G401 (cell line): Measurements from ENCODE around the gene APOL6. TPM values are rescaled to one million over a fixed set of nuclear protein-coding genes. Genes with fewer than 3 reads are reported as not detected.

Experiments
- DNase-seq: peaks from one replicate; pipeline ENCODE4 v3.0.0-alpha.2; 2015; ENCODE audit warnings: low spot score
- in situ Hi-C: cut with HindIII; loops from 2 replicates; pipeline ENCODE4 v1.10.0; 2016; ENCODE audit warnings: low sequenced_read_pairs, mixed read lengths
- total RNA-seq: library from RNA; depleted of rRNA; stranded (reverse); fragments of >200 nt; shearing (Covaris generic); gene quantifications from 2 replicates; pipeline ENCODE4 v1.2.3, GENCODE V29; 2014

The APOL6 gene
- total RNA-seq, 1 experiment from 2014 or later: 0.03 TPM

DNA sequence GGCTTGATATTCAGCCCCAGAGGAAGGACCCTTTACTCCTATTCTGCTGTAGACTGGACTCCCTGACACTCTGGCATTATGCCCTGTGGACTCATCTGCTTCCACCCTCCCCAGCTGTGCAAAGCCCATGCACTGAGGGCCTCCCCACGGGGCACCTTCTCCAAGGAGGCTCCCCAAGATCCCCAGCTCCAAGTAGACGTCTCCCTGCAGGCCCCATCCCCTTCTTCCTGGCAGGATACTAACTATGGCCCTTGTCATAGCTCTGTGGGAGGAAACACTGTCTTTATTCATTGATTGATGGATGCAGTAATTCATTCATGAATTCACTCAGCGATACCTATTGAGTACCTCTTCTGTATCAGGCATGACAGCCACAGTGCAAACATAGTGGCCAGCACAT is 15.3 kb upstream of the APOL6 start:
- no peak for DNase-seq
- in situ Hi-C loops: no loop called here

DNA sequence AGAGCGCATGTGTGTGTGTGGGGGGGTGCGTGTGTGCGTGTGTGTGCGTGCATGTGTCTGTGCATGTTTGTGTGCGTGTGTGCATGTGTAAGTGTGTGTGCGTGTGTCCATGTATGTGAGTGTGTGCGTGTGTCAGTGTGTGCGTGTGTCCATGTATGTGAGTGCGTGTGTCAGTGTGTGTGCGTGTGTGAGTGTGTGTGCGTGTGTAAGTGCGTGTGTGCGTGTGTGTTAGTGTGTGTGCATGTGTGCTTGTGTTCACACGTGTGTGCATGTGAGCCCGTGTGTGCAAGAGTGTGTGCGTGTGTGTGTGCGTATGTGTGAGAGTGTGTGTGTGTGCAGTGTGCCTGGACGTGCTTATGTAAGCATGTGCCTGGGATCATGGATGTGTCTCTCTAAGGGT is 14.7 kb upstream of the APOL6 start:
- DNase-seq: no peak
- in situ Hi-C loops: no loop called here

DNA sequence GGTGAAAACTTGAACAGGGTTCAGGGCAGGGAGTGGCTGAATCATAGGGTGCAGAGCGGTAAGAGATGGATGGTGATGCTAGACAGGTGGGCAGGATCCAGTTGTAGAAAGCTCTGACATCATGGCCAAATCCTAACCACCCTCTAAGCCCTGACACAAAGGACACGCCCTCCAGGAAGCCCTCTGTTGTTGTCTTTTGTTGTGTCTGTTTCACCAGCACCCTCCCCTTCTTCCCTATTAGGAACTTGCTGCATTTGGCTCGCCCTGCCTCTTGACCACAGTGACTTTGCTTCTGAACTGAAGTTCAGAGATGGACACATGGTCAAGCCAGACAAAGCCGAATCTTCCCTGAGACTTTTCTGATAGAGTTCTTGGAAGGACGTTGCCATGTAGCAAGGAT is 14.2 kb upstream of the APOL6 start:
- in situ Hi-C loops: no loop called here
- DNase-seq: no peak

DNA sequence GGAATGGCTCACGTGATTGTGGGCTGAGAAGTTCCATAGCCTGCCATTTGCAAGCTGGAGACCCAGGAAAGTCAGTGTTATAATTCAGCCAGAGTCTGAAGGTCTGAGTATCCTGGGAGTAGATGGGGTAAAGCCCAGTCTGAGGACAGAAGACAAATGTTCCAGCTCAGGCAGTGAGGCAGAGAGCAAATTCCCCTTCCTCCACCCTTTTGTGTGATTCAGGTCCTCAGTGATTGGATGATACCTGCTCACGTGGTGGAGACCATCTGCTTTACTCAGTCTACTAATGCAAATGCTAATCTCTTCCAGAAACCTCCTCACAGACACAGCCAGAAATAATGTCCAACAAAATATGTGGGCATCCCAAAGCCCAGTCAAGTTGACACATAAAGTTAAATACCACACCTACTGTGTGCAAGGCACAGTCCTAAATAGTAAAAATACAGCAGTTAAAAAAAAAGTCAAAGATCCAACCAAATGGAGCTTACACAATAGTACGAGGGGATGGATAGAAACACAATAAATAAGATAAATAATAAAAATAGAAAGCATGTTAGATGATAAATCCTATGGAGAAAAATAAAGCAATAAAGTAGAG is 13.2 kb upstream of the APOL6 start:
- in situ Hi-C loops: no loop called here
- no peak for DNase-seq

DNA sequence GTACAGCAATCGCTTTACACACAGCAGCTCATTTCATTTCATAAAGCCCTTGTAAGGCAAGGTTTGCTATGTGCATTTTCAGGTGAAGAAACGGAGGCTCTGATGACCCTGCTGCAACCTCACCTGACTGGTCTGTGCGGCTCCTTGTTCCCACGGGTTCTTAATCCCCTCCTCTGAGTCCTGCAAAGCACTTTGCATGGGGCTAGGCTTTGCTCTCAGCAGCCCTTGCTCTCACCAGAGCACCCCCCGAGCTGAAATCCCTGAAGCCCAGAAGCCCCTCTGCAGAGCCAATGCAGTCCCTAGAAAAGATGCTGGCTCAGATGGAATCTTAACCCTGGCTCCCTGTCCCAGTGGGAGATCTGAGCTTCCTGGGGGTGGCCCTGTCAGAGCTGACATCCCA is 11.0 kb upstream of the APOL6 start:
- in situ Hi-C loops: no loop called here
- no peak for DNase-seq

DNA sequence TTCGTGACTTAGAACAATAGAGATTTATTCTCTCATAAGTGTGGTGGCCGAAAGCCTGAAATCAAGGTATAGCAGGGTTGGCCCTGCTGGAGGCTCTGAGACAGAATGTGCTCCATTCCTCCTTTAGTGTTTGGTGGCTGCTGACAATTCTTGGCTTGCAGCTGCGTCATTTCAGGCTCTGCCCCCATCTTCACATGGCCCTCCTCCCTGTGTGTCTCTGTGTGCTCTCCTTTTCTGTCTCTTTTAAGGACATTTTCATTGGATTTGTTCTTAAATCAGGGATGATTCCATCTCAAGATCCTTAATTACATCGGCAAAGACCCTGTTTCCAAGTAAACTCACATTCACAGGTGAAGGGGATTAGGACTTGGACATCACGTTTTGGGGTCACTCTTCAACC is 10.2 kb upstream of the APOL6 start:
- DNase-seq: no peak

DNA sequence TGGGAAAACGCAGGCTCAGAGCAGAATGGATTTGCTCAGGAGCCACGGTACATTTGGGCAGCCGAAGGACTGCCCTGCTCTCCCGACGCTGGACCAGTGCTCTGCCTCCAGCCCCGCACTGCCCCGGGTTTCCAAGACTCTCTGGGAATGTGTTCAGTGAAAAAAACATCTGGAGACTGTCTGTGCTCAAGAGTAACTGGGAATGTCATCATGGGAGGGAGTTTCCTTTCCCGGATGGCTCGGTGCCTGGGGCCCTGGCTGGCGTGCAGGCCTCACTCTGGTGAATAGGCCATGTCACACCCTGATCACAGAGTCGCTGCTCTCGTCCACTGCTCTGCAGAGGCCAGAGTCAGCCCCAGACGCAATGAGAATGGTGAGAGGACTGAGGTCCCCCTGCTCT is 9.8 kb upstream of the APOL6 start:
- no peak for DNase-seq
- in situ Hi-C loops: no loop called here

More for the DNA sequence above, 10.2 kb upstream of the APOL6 start:
- in situ Hi-C loops: no loop called here

DNA sequence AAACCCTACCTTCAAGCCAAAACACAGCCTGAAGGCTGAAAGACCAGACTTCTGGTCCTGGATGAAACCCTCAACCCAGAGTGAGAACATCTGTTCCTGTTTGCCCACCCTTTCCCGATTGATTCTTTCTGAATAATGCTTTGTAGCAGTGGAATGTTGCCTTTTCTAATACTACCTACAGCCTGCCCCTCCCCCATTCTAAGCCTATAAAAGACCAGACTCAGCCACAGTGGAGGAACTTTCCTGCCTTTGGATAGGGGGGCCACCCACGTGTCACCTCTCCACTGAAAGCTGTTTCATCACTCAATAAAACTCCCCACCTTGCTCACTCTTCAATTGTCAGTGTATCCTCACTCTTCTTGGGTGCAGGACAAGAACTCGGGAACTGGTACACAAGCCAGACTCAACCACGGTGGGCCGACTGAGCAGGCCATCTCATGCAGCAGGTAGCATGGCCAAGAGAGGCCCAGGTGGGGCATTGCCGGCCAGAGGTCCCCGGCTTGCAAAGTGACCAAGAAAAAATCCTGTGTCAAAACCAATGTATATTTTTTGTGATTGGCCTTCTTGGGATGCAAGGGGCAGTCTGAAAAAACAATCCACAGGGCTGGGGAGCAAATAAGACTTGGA is 6.6 kb upstream of the APOL6 start:
- no peak for DNase-seq
- in situ Hi-C loops: no loop called here

DNA sequence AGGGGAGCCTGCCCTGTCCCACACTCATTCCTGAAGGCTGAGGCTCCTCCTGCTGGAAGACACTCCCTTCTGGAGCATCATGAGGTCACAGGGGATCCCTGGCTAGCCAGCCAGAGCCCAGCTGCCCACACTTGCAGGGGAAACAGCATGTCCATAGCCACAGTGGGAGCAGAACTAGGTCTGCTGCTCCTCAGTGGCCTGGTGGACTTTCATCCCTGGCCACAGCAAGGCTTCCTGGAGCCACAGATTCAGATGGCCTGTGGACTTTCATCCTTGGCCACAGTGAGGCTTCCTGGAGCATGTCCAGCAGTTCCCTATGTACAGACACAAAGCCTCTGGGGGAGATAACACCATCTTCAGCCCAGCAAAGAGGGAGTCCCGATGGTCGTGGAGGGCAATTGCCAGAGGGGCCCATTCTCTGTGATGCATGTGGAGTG is 5.9 kb upstream of the APOL6 start:
- DNase-seq: no peak
- in situ Hi-C loops: no loop called here

DNA sequence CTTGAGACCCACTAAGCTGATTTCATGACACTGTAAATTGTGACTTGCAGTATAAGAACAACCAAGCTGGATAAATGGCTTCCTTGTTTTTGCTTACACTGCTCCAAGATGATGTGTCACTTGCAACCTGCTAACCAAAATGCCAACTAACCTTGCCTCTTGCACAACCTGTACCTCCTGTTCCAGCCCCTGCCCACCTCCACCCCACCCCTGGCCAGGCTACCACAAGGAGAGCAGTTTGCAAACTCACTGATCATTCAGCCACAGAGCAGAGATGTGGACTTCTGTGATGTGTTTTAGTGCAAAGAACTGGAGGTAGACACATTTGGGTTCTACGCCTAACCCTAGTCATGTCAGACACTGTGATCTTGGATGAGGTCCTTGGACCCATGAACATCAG is 4.3 kb upstream of the APOL6 start:
- no peak for DNase-seq
- in situ Hi-C loops: no loop called here

DNA sequence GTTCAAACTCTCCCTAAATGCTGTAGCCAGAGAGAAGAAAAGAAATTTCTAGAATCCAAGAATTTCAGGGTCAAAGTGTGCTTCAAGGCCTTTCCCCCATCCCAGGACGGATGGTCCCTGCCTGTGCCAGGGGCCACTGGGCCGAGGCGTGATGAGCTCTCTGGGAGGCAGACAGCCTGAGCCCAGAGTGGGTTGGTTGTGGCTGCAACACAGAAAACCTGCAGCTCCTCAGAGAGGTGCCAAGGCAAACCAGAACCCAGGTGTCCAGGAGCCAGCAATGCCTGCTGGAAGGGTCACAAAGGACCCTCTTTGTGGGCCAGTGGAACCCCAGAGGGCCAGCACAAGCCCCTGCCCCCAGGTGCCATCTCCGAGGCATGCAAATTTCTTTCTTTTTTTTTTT is 2.6 kb upstream of the APOL6 start:
- DNase-seq: no peak
- in situ Hi-C loops: no loop called here

DNA sequence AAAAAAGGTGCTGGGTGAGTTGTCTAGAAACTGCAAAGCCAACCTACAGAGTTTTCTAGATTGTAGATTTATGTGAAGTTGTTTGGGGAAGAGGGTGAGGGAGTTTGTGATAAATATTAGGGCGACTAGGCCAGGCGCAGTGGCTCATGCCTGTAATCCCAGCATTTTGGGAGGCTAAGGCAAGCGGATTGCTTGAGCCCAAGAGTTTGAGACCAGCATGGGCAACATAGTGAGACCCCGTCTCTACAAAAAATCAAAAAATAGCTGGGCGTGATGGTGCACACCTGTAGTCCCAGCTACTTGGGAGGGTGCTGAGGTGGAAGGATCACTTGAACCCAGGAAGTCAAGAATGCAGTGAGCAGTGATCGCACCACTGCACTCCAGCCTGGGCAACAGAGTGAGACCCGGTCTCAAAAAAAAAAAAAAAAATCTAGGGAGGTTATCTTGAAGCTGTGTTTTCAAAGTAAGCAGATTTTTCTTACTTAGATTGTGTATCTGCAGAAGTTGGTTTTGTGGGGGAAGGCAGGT is 844 bp downstream of the APOL6 start:
- DNase-seq: no peak
- in situ Hi-C loops: no loop called here

DNA sequence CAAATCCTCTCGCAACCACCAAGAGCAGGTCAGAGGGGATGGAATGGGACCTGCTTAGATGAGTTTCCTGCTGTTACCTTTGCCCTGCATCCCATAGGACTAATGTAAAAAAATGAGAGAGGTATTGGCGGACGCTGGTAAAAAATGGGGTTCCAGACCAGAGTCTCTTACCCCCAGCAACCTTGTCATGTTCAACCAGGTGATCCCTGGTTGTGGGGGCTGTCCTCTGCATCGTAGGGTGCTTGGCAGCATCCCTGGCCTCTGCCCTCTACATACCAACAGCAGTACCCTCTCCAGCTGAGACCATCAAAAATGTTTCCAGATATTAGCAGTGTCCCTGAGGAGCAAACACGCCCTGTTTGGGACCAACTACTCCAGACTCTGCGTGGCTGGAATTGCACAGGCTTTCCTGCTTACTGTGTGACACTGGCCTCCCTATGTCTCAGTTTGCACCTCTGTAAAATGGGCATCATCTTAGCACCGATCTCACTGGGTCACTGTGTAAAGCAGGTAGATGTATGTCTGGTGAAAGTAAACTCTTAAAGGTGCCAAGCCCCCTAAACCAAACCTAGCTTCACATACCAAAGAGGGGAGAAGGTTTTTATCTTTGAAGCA is 1.5 kb downstream of the APOL6 start:
- DNase-seq: no peak
- in situ Hi-C loops: no loop called here

DNA sequence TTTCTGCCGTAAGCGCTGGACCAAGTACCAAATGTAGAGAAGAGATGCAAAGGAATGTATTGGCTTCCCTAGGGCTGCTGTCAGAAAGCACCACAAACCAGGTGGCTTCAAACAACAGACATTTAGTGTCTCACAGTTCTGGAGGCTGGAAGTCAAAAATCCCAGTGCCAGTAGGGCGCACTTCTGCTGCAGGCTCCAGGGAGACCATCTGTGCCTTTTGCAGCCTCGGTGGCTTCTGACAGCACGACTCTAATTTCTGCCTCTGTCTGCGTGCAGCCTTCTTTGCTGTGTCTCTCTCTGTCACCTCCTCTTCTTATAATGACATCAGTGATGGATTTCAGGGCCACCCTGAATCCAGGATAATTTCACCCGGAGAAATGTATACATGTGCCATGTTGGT is 2.8 kb downstream of the APOL6 start:
- no peak for DNase-seq
- in situ Hi-C loops: no loop called here

DNA sequence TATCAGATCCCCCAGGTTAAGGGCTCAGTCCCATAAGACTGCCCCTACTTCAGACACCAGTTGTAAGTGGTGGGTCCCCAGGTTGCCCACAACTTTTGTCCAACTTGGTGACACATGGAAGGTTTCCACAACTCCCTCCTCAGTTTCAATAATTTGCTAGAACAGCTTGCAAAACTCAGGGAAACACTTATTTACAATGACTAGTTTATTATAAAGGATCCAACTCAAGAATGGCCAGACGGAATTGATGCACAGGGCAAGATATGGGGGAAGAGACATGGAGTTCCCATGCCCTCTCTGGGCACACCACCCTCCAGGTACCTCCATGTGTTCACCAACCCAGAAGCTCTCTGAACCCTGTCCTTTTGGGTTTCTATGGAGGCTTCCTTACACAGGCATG is 5.6 kb downstream of the APOL6 start:
- in situ Hi-C loops: no loop called here

DNA sequence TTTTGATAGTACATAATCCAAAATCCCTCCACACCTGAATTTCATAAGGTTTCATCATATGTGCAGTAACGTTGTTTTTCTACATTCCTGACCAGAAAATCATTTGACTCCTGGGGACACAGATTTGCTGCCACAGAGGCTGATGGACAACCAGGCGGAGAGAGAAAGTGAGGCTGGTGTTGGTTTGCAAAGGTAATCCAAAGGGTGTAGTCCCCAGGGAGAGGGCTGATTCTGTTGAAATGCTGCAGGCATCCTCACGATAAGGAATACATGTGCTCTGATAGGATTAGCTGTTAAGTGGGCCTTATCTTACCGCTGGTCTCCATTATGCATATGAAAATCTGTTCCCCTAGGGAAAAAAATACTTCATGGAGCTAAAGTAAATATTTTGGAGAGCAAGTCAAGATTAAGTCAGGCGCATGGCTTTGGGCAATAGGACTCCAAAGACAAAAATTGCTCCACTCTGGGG is 8.1 kb downstream of the APOL6 start:
- no peak for DNase-seq
- in situ Hi-C loops: no loop called here

More for the DNA sequence above, 5.6 kb downstream of the APOL6 start:
- DNase-seq: no peak

DNA sequence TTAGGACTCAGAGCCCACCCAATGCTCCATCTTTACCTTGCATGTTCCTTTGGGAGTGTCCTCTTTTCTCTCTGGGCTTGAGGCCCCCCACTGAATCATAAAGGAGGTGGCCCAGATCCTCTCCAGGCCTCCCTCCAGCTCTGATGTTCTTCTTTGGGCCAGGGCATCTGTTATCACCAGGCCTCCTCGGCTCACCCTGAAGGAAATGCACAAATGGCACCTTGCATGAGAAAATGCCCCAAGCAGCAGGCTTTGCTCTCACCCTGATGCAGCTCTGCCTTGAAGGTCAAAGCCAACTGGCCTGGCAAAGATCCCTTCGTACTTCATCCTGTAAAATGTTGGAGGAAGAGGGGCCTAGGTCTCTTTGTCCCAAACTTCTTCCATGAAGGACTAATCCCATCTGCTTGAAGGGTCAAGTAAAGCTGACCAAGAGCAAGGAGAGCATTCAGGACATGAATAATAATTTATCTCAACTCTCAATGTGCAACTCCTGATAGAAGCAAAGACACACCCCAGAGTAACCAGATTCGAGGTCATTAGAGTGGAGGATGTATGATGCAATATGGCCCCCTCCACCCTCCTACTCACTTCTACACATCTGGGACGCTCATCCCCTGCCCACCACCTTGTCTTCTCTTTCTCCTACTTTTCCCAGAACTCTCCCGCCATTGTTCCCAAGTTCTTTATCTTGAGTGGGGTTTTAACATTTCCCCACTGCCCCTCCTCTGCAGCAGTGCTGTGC is 9.5 kb downstream of the APOL6 start:
- no peak for DNase-seq
- in situ Hi-C loops: no loop called here

DNA sequence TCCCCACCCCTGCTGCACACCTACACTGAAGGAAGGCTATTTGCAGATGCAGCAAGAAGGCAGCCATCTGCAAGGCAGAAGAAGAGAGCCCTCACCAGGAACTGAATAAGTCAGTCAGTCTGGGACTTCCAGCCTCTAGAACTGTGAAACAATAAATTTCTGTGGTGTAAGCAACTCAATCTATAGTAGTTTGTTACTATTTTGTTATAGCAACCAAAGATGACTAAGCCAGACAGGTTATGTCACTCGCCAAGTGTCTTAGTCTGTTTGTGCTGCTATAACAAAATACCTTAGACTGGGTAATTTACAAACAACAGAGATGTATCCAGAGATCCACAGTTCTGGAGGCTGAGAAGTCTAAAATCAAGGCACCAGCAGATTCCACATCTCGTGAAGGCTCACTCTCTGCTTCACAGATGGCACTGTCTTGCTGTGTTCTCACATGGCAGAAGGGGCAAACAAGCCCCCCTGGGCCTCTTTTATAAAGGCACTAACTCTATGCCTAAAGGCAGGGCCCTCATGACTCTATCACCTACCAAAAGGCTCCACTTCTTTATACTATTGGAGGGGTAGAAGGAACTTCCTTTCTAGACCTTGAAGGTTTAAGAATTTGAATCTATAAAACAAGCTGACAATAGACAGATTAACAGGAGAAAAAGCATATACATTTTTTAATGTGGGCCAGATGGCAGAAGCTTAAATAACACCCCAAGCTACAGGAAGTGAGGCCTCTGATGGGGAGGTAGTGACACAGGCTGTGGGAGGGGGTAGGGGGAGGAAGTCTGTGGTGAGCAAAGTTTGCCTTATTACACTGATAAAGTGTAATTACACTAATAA is 12.3 kb downstream of the APOL6 start:
- in situ Hi-C loops: no loop called here
- DNase-seq: no peak

DNA sequence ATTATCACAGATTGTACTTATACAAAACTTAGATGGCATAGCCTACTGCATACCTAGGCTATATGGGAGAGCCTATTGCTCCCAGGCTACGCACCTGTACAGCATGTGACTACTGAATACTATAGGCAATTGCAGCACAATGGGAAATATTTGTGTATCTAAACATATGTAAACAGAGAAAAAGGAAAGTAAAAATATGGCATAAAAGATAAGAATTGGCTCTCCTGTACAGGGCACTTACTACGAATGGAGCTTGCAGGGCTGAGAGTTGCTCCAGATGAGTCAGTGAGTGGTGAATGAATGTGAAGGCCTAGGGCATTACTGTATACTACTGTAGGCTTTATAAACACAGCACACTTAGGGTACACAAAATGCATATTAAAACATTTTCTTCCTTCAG is 13.2 kb downstream of the APOL6 start:
- DNase-seq: no peak
- in situ Hi-C loops: no loop called here
